NCI-H2196 (cell line): ENCODE data around the gene KCNA5.

ENCODE experiments used
- DNase-seq: peaks from one replicate; lab custom pipeline; 2025; ENCODE audit not compliant: unreplicated experiment; lab: John Stamatoyannopoulos, UW

Gene KCNA5

DNA sequence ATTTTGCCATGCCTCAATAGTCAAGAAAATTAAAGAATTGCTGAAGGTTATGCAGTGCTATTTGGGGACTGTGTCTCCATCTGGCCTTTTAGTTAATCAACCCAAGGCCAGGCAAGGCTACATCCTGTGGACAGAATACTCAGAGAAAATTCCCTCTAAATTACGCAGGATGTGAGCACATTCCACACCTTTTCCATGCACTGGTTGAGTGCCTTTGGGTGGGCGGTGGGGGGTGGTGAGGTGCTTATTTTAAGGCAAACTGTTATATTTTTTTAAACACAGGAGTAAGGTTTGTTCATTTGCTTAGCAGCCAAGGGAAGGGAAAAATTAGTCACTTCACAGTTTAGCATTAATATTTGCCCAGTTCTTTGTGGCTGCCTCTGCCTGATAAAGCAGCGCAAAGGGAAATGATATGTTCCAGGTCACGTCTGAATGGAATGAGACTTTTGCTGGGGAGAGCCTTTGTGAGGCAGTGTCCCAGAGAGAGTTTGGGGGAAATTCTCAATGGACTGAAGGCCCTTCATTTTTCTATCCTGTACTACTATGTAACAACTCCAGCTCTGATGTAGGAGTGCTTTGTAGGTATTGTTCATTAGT is 17.2 kb upstream of the KCNA5 start:
- no peak for DNase-seq

DNA sequence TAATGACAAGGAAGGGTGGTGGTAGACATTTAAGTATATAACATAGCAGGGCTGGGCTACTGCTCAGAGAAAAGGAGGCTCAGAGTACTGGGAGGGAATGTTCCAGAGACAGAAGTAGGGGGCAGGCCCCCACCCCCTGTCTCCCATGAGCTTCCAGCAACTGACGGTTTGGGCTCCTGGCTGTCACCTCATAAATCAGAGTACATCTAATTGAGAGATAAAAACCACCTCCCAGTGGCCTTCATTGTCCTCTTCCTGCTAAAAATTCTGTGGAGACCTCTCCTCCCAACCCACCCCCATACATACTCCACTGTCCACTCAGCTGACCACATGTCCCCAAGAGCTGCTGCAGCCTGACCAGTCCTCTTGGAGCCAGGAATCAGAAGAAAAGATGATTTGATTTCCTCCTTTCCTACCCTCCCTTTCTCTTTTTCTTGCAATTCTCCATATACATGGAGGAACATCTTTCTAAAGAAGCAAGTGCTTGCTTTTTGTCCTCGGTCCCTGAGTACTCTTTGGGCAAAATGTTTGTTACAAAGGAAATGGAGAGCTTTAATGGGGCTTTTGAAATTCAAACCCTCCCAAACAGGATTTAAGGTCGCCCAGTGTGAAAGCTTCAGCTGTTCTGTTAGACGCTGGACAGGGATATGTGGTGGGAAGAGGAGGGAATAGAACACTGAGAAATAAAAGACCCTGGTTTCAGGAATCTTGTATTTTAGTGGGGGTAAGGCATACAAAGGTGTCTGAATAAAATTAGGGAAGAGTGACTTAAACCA is 16.4 kb upstream of the KCNA5 start:
- no peak for DNase-seq

DNA sequence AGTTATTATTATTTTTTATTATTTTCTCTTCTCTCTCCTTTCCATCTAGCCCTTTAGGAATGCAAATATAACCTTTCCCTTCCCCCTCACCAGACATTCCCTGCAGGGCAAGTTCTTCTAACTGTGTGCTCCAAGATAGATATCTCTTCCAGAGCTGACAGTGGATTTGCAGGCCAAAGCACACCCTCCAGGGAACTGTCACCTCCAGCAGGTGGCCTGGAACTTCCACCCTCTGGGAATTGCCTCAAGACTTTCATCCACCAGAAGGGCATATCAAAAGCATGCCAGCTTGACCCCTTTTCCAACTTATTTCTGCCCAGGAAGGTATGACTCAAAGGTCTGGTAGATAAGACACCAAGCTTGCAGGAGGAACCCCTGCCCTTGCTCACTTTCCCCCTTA is 13.6 kb upstream of the KCNA5 start:
- no peak for DNase-seq

DNA sequence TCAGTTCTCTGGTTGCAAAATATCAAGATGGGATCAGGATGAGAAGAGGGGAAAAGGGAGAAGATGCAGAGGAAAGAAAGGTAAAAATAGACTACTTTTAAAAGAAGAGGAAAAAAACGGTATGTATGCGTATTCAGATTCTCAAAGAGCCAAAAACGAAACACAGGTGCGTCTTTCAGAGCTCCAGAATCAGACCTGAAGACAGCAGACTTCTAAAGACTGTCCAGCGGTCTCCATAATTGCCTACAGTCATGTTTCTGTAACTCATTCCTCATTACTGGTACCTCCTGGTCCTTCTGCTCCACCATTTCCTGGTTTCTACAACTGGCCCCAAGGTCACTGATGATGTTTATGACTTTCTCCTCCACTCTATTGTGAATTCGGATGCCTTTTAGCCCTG is 12.4 kb upstream of the KCNA5 start:
- DNase-seq = no peak

DNA sequence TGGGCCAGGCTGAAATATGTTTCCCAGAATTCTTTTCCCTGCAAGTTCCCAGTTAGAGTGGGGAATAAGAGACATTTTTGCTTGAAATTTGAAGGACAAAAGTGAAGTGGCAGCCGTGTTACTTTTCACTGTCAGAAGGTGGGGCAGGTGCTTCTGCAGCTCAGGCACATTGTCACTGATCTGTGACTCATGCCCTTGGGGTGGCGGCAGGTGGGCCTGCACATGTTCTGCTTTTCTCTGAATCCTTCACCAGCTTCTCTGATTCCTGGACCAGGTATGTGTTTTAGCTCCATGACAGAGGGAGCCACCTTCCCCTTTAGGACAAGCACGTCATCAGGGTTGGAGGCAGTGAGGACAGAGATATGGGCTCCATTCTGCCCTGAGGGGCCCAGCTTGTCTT is 11.7 kb upstream of the KCNA5 start:
- DNase-seq = no peak

DNA sequence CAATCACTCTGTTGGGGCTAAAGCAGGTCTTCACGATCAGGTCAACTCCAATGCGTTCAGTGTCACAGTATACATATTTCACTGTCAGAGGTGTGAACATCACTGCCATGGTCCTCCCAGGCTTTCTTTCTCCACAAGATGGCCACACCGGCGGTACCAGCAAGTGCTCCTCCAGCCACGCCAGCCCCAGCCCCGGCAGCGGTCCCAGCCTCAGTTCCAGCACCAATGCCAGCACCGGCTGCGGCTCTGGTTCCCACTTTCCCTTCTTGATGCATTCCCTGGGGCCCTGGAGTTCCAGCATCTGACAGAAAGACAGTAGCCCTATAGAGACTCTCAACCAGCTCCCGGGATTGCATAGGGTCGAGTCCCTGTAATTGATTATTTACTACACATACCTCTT is 10.9 kb upstream of the KCNA5 start:
- no peak for DNase-seq

DNA sequence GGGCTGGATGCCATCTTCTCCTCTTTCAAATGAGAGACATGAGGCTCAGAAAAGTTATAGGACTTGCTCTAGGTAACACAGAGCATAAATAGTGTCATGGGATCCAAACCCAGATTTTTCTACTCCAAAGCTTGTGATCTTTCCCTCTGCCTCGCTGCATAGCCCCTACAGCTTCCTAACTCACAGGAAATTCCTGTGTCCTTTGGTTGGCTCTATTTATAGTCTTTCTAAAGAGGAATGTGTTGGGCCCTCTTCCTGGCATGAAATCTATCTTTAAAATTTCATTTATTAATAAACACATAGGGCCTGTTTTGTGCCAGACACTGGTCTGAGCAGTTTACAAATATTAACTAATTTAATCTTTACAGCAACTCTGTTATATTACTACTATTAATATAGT is 9.8 kb upstream of the KCNA5 start:
- DNase-seq = no peak

DNA sequence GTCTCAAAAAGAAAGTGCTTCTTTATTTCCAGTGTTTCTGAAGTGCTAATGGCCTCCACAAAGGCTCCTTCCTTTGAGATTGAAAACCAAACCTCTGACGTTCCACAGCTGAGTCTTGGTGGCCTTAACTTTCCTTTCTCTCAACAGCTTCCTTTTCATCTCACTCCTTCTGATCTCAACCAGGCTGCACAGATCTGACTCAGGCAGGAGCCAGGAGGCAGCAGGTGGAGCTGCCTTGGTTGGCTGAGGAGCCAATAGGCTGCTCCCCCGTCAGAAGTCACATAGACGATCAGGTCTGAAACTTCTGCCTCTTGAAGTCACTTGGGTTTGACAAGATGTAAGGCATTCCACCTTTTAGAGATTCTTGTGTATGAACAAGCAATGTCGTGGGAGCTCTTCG is 9.1 kb upstream of the KCNA5 start:
- no peak for DNase-seq

DNA sequence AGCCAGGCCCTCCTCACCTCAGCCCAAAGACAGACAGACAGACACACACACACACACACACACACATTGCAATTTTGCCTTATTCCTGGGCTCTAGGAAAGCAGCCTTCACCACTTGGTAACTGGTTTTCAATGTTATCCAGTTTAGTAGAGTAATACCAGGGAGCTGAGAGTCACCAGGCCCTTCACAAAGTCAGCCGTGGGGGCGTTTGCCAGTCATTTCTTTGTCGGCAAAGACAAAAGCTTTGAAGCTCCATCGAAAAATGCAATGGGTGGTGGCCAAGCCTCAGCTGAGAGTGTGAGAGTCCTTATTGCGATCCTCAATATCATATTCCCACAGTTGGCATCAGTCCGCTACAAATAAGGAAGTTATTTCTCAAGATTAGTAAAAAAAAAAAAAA is 8.1 kb upstream of the KCNA5 start:
- DNase-seq = no peak

DNA sequence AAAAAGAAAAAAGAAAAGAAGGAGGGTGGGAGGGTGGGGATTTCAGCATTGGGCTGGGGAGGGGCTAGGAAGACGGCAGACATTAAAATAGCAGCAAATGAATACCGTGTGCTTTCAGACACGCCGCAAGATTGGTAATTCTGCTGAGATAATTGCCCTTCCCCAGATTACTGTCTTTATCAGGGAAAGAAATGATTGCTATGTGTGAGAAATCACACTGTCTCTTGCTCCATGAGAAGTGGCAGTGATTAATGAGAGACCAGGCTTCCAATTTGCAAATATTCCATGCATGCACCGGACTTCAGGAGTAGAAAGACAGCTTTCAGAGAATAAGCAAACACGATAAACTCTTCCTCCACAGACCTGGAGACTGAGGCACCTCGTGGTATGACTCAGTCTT is 7.6 kb upstream of the KCNA5 start:
- DNase-seq = no peak

DNA sequence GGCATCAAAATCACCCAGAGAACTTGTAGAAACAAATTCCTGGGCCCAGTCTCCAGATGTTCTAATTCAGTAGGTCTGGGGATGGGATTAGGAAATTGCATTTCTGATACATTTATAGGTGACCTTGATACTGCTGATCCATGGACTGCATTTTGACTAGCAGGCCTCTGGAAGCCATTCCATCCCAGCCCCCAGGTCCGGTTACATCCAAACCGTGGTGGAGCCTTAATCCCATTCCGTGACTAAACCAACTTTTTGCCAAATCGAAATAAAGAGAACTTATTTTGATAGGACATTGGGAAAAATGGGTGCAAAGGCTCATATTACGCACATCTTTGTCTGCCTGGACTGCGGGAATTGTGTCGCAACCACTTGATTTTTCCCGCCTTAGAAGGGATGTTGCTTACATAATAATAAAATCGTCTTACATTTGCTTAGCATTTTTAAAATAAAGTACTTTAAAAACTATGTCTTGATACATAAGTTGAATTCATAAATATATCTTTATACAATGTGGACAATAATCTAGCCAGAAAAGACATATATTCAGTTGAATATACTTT is 5.8 kb upstream of the KCNA5 start:
- no peak for DNase-seq

DNA sequence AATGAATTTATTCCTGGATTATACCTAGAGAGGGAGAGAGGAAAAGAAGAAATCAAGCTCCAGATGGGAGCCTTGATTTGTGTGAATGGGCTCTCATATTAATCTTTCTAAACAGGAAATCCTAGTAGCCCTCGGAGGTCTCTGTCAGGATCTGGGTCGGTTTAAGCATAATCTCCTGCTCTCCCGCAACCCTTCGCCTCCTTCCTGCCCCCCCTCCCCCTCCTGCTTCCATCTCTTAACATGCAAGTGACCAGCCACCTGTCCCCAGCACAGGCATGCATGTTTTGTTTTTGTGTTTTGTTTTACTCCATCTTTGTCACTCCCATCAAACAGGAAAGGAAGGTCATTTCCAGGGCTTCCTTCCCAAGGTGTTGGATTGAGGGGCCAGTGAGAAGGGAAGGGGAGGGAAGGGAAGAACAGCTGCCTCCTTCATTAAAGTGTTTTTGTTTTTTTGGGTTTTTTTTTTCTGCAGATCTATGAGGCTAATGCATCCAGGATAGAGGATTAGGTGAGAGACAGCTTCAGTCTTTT is 4.8 kb upstream of the KCNA5 start:
- no peak for DNase-seq

DNA sequence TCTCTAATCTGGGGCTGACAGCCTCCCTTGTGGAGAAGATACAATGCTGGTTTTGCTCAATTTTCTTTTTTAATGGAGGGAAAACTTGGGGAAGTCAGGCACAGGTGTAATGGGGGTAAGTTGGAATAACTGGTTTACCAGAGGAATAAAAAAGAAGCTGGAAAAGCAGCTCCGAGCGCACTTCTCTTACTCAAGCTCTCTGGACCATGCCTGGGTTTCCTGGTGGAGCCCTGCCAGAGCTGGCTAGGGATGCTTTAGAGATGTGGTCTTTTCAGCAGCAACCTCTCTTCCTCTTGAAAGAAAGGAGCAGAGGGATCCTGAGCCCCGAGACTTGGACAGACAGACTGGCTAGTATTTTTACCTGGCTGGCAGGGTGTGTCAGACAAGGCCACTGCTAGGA is 3.9 kb upstream of the KCNA5 start:
- no peak for DNase-seq

DNA sequence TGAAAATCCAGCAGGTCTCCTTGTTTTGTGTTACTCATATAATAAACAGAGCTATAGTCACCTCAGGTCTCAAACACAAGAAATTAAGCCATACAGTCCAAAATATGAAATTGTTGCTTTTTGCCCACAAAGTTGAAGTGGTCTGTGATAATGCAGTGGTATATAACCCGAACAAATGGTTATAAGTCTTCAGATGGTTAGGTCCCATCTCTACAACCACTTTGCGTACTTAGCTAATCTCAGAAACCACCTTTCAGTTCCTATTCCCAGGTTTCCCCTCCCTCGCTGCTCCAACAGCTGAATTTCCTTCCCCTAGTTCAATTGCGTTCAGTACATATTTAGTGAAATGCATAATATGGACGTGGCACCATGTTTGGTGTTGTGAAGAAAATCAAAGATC is 3.3 kb upstream of the KCNA5 start:
- DNase-seq = no peak

DNA sequence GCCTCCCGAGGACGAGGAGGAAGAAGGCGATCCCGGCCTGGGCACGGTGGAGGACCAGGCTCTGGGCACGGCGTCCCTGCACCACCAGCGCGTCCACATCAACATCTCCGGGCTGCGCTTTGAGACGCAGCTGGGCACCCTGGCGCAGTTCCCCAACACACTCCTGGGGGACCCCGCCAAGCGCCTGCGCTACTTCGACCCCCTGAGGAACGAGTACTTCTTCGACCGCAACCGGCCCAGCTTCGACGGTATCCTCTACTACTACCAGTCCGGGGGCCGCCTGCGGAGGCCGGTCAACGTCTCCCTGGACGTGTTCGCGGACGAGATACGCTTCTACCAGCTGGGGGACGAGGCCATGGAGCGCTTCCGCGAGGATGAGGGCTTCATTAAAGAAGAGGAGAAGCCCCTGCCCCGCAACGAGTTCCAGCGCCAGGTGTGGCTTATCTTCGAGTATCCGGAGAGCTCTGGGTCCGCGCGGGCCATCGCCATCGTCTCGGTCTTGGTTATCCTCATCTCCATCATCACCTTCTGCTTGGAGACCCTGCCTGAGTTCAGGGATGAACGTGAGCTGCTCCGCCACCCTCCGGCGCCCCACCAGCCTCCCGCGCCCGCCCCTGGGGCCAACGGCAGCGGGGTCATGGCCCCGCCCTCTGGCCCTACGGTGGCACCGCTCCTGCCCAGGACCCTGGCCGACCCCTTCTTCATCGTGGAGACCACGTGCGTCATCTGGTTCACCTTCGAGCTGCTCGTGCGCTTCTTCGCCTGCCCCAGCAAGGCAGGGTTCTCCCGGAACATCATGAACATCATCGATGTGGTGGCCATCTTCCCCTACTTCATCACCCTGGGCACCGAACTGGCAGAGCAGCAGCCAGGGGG is 979 bp downstream of the KCNA5 start:
- no peak for DNase-seq

DNA sequence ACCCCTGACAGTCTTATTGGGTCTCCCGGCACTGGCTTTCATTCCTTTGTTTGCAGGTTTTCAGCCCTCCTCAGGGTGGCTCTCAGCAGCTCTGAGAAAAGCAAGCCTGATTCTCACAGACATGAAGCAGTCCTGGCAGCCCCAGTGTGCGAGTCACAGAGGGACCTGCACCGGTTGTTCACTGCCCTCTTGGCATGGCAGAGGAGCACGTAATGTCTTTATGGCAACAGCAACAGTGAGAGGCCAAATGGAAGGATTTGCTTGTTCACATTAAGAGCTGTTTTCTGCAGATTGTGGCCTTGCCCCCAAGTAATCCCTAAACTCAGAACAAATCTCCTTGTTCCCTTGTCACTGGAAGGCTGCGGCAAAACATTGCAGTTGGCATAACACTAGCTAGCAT is 3.4 kb downstream of the KCNA5 start:
- DNase-seq = no peak

DNA sequence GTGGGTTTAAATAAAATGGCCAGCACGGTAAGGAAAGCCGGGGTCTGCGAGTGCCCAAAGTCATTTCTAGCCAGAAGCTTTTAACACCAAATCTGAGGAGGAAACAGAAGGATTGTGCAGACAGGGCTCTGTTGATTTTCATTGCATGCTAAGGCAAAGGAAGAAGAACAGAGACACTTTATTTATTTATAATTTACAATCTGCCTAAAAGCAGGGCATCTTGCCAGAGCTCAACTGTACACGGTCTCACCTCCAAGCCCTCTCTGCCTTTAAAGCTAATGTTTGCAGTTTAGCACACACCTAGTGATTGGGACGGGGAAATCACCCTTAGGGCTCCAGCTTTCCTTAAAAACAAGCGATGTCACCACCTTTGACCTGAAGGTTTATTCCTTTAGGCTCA is 4.0 kb downstream of the KCNA5 start:
- no peak for DNase-seq

DNA sequence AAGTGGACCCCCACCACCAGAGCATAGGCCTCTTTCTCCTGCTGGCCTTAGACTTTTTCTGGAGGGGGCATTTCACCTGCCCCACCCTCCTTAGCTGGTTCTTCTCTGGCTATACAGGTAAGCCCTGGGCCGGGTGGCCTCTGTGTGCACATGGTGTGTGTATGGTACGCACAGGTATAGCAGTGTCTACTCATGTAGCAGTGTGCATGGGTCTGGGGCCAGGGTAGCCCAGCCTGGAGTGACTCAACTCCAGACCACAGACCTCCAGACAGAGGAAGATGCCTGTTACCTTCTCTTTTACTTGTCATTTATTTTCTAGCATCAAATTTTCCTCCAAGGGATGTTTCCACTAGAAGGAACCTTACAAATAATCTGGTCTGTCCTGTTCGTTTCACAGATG is 6.9 kb downstream of the KCNA5 start:
- DNase-seq = no peak

DNA sequence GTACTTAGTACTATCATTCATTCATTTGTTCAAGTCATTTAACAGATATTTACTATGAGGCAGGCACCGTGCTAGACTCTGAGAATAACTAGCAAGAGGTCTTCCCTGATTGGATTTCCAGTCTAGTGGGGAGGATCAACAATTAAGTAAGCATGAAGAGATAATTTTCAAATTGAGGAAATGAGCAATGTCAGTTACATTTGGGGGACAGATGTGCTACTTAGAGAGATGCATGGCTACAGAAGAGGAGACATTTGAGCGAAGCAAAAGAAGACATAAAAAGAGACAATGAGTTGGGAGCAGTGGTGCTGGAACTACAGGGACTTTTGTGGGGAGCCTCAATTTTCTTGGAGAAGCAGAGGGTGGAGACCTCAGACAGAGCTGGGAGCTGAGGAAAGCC is 7.7 kb downstream of the KCNA5 start:
- no peak for DNase-seq

DNA sequence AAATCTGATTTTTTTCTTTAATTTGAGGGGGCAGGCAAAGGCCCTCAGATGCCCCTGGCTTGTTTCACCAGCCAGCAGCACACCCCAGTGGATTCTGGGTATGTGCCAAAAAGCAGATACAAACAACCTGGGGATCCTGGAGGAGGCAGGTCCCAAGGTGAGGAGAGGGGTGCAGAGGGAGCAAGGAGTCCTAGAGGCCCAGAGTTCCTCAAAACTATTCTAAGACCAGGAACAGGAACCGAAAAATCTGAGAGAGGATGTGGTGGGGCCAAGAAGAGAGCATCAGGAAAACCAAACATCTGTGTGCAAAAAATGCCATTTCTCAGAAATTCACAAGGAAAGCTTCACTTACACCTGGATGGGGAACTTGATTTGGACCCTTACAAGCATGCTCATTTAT is 8.2 kb downstream of the KCNA5 start:
- DNase-seq = no peak

DNA sequence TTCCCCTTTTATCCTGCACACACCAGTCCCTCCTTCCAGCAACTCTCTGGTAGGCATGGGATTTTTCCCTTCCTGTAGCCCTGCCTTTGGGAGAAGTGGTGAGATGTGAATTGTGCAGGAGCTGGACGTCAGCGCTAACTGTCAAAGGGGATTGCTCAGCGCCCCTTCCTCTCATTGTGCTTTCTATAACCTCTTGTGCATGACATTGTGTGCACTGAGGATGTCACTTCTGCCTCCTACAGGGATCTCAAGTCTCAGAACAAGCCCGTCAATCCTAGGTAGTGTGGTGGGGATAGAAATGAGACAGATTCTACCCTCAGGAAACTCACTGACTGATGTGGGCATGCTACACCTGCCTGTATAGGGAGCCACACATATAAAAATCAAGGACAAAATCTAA is 8.7 kb downstream of the KCNA5 start:
- no peak for DNase-seq

DNA sequence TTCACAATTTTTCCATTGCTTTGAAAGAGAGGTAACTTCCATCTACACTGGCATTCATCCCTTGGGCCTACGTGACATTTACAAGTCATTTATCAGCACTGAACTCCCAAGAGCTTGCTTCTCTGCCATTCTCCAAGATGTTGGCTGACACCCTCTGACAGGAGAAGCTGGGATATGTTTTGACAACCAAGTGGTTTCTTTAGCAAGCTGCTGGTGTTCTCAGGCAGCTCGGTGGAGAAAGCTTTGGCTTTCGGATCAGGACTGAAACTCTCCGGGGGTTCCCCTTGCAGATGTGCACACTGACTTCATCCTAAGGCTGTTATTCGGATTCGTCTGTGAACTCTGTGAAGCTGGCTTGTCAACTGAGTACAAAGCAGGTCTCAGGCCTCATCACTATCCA is 15.7 kb downstream of the KCNA5 start:
- DNase-seq = no peak
